Upper lobe of left lung (tissue), 6 donors: ENCODE results near the gene C22orf42. TPM values are rescaled to one million over a fixed set of nuclear protein-coding genes. Genes with fewer than 3 reads are reported as not detected.

Experiments used
- ATAC-seq, 2 donors: fragments of 200-7000 bp; cut with Tn5 transposase; one replicate each; pipeline ENCODE4 v1.9.1; 2022; ENCODE audit warnings: mild to moderate bottlenecking in 2 of 2, moderate library complexity in 2 of 2; ENCODE audit not compliant: low FRiP score in 2 of 2
- DNase-seq, 2 donors: peaks; one replicate each; pipeline ENCODE4 v3.0.0-alpha.2; 2019 to 2020
- H3K27ac ChIP-seq, 4 donors: fragments of 200-600 bp; sonication (generic); one replicate each; pipeline ENCODE4 v1.5.1; 2016 to 2019
- H3K27me3 ChIP-seq, 4 donors: fragments of 200-600 bp; sonication (generic); one replicate each; pipeline ENCODE4 v1.5.1; 2017 to 2019
- H3K36me3 ChIP-seq, 4 donors: fragments of 200-600 bp; sonication (generic); one replicate each; pipeline ENCODE4 v1.5.1; 2016 to 2019
- H3K4me1 ChIP-seq, 4 donors: fragments of 200-600 bp; sonication (generic); one replicate each; pipeline ENCODE4 v1.5.1; 2018 to 2019
- H3K4me3 ChIP-seq, 4 donors: fragments of 200-600 bp; sonication (generic); one replicate each; pipeline ENCODE4 v1.5.1; 2017 to 2019; ENCODE audit warnings: mild to moderate bottlenecking in 2 of 4, moderate library complexity in 1 of 4
- H3K9me3 ChIP-seq, 4 donors: fragments of 200-600 bp; sonication (generic); one replicate each; pipeline ENCODE4 v1.5.1; 2018 to 2019
- EP300 ChIP-seq, 4 donors: sonication (generic); formaldehyde crosslinking; IDR thresholded peaks; one replicate each; pipeline ENCODE4 v1.5.1; 2017; ENCODE audit warnings: antibody characterized with exemption in 4 of 4, control low read depth in 2 of 4
- POLR2A ChIP-seq, 4 donors: fragments of 450-650 bp; IDR thresholded peaks; one replicate each; pipeline ENCODE4 v1.5.1; 2016 to 2017; ENCODE audit warnings: antibody characterized with exemption in 4 of 4, mild to moderate bottlenecking in 2 of 4
- POLR2AphosphoS5 ChIP-seq, 2 donors: sonication (generic); formaldehyde crosslinking; IDR thresholded peaks; one replicate each; pipeline ENCODE4 v1.5.1; 2017; ENCODE audit warnings: antibody characterized with exemption in 2 of 2
- WGBS, 2 donors: methylation state at CpG; one replicate each; pipeline ENCODE4 v1.1.5; 2017 to 2018; 5-methylcytosine and 5-hydroxymethylcytosine counted together
- total RNA-seq, 6 donors: library from RNA; depleted of rRNA in 4 of 6; stranded (reverse); fragments of >200 nt in 4 of 6; gene quantifications; one replicate each; pipeline versions ENCODE4 v1.1.0 to v1.2.1, GENCODE V29; 2016 to 2021
- TF ChIP-seq, protein P1 (sequence below), 6 experiments: fragments of 450-650 bp in 4 of 6; fragments of 200-600 bp in 2 of 6; sonication (generic) in 2 of 6; IDR thresholded peaks; one replicate each; pipeline ENCODE4 v1.5.1; 2016 to 2019; ENCODE audit warnings: antibody characterized with exemption in 6 of 6
- donor health status: DM: no; HTN: no; CAD: no; lungs with moderate emphysema.
- donor health status: DM: no; HTN: yes; CAD: no; lungs with severe emphysema.

C22orf42 gene
- total RNA-seq, 6 donors from 2014 or later = not detected

DNA sequence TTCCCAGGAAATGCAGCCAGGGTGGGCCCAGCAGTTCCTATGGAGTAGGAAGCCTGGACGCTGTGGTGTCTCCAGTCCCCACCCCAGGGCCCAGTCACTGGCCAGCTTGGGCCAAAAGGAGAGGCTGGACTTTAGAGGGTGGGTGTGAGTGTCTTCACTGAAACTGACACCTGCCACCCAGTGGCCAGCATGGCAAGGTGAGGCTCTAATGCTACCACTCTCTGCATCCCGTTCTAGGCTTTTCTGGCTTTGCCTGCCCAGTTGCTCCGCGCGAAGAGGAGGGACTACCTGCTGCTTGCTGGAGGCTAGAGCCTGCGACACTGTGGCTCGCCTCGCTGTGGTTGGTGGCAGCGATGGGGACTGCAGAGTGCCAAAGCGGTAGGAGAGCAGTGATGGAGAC, 35.4 kb downstream of the C22orf42 start:
- 72 to 73% methylated on average over 8 to 10 of the region's 10 CpGs for WGBS, 2 donors

DNA sequence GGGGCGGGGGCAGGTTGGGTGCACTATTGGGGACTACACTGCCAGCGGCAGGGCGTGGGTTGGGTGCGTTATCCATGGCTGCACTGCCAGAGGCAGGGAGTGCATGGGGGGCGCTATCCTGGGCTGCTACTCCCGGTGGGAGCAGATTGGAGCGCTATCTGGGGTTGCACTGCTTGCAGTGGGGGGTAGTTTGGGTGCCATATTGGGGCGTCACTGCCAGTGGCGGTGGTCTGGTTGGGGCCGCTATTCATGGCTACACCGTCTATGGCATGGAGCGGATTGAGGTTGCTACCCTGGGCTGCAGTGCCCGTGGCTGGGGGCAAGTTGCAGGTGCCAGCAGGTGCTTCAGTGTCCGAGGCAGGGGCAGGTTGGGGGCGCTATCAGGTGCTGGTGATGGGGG, 36.2 kb downstream of the C22orf42 start:
- no peak overlapping the region for H3K27ac ChIP-seq
- no peaks in the 10 kb centered on the region for H3K4me1 ChIP-seq
- H3K4me3 ChIP-seq = no peak overlapping the region
- no peaks in the 10 kb centered on the region for H3K36me3 ChIP-seq
- no peaks in the 10 kb centered on the region for H3K9me3 ChIP-seq
- DNase-seq = no peak
- TF ChIP-seq EP300 (IDR thresholded peaks at IDR 0.05) = no peak
- TF ChIP-seq POLR2AphosphoS5 (IDR thresholded peaks at IDR 0.05) = no peak
- TF ChIP-seq, protein P1, sequence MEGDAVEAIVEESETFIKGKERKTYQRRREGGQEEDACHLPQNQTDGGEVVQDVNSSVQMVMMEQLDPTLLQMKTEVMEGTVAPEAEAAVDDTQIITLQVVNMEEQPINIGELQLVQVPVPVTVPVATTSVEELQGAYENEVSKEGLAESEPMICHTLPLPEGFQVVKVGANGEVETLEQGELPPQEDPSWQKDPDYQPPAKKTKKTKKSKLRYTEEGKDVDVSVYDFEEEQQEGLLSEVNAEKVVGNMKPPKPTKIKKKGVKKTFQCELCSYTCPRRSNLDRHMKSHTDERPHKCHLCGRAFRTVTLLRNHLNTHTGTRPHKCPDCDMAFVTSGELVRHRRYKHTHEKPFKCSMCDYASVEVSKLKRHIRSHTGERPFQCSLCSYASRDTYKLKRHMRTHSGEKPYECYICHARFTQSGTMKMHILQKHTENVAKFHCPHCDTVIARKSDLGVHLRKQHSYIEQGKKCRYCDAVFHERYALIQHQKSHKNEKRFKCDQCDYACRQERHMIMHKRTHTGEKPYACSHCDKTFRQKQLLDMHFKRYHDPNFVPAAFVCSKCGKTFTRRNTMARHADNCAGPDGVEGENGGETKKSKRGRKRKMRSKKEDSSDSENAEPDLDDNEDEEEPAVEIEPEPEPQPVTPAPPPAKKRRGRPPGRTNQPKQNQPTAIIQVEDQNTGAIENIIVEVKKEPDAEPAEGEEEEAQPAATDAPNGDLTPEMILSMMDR (IDR thresholded peaks at IDR 0.05) = no peak
- TF ChIP-seq POLR2A (IDR thresholded peaks at IDR 0.05) = no peak
- H3K27me3 ChIP-seq = no peaks in the 10 kb centered on the region
- WGBS, 2 donors = 86 to 98% methylated on average over 9 to 13 of the region's 15 CpGs
- peak in 1 of 2 donors; percentile 28 for ATAC-seq

More for the DNA sequence above, 35.4 kb downstream of the C22orf42 start:
- no peak overlapping the region for H3K4me3 ChIP-seq
- TF ChIP-seq POLR2AphosphoS5 (IDR thresholded peaks at IDR 0.05) (no peak), EP300 (IDR thresholded peaks at IDR 0.05) (no peak)
- no peaks in the 10 kb centered on the region for H3K27me3 ChIP-seq
- no peaks in the 10 kb centered on the region for H3K4me1 ChIP-seq
- H3K27ac ChIP-seq = no peak overlapping the region
- ATAC-seq = no peak
- H3K36me3 ChIP-seq = no peaks in the 10 kb centered on the region
- H3K9me3 ChIP-seq = no peaks in the 10 kb centered on the region
- DNase-seq = no peak

DNA sequence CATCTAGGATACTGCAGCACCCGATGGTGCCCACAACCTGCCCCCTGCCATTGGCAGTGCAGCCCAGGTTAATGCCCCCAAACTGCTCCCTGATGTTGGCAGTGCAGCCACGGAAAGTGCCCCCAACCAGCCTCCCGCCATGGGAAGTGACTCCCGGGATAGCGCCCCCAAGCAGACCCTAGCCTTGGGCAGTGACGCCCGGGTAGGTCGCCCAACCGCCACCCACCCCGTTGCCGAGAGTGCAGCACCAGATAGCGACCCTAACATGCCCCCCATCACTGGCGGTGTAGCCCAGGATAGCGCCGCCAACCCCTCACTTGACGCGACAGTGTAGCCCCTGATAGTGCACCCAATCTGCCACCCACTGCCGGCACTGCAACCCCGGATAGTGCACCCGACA, 38.5 kb downstream of the C22orf42 start:
- TF ChIP-seq POLR2AphosphoS5 (IDR thresholded peaks at IDR 0.05) (no peak), POLR2A (IDR thresholded peaks at IDR 0.05) (no peak), EP300 (IDR thresholded peaks at IDR 0.05) (no peak)
- TF ChIP-seq, protein P1 (IDR thresholded peaks at IDR 0.05) = no peak
- Histone ChIP-seq H3K9me3 (no peaks in the 10 kb centered on the region), H3K27me3 (no peaks in the 10 kb centered on the region), H3K36me3 (no peaks in the 10 kb centered on the region), H3K4me3 (no peak overlapping the region), H3K4me1 (no peaks in the 10 kb centered on the region), H3K27ac (no peak overlapping the region)
- DNase-seq (peak in 1 of 2 donors; percentile 59), ATAC-seq (no peak)
- WGBS, 2 donors = 98 to 99% methylated on average over 9 to 14 of the region's 20 CpGs

DNA sequence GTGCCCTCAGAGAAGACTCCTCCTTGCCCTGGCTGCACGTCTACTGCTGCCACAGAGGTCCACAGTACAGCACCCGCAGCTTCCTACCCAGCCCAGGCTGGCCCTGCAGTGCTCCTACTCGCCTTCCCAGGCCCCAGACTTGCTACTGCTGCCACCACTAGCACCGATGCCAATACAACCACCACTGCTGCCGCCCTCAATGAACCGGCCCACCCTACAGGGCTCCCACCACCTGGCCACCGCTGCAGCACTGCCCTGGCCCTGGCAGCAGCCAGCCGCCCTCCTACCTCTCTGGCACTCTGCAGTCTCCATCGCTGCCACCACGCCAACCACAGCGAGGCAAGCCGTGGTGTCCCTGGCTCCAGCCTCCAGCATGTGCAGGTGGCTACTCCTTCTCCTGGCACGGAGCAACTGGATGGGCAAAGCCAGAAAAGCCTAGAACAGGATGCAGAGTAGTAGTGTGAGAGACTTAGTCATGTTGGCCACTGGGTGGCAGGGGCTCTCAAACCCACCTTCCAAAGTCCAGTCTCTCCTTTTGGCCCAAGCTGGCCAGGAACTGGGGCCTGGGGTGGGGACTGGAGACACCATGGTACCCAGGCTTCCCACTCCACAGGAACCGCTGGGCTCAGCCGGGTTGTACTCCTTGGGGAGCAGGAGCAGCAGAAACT, 39.4 kb downstream of the C22orf42 start:
- Histone ChIP-seq H3K9me3 (no peaks in the 10 kb centered on the region), H3K36me3 (no peaks in the 10 kb centered on the region), H3K4me3 (no peak overlapping the region), H3K27me3 (no peaks in the 10 kb centered on the region), H3K4me1 (no peaks in the 10 kb centered on the region), H3K27ac (no peak overlapping the region)
- DNase-seq = peak in 1 of 2 donors; percentile 70
- ATAC-seq = peak in 1 of 2 donors; percentile 13
- WGBS, 2 donors = 77 to 89% methylated on average over 6 to 15 of the region's 15 CpGs
- TF ChIP-seq, protein P1 (IDR thresholded peaks at IDR 0.05) = no peak
- TF ChIP-seq POLR2AphosphoS5 (IDR thresholded peaks at IDR 0.05) = no peak
- TF ChIP-seq POLR2A (IDR thresholded peaks at IDR 0.05) = no peak

GRCh38 chr22:32112380-32112779, 46.7 kb downstream of the C22orf42 start:
- DNase-seq = no peak
- Histone ChIP-seq H3K9me3 (no peaks in the 10 kb centered on the region), H3K36me3 (no peaks in the 10 kb centered on the region), H3K27me3 (no peaks in the 10 kb centered on the region), H3K27ac (no peak overlapping the region), H3K4me3 (no peak overlapping the region), H3K4me1 (no peaks in the 10 kb centered on the region)
- WGBS, 2 donors = 57 to 88% methylated on average over 2 of the region's 2 CpGs
- no peak for TF ChIP-seq POLR2A (IDR thresholded peaks at IDR 0.05)
- no peak for TF ChIP-seq EP300 (IDR thresholded peaks at IDR 0.05)
- TF ChIP-seq POLR2AphosphoS5 (IDR thresholded peaks at IDR 0.05) = no peak
- ATAC-seq = no peak

GRCh38 chr22:32106930-32107329, 52.2 kb downstream of the C22orf42 start:
- H3K27me3 ChIP-seq = no peaks in the 10 kb centered on the region
- no peaks in the 10 kb centered on the region for H3K9me3 ChIP-seq
- ATAC-seq = no peak
- TF ChIP-seq EP300 (IDR thresholded peaks at IDR 0.05) (no peak), POLR2AphosphoS5 (IDR thresholded peaks at IDR 0.05) (no peak), POLR2A (IDR thresholded peaks at IDR 0.05) (no peak)
- TF ChIP-seq, protein P1 (IDR thresholded peaks at IDR 0.05) = no peak
- DNase-seq = no peak
- no peaks in the 10 kb centered on the region for H3K4me1 ChIP-seq
- 0 to 5% methylated on average over 1 of the region's 1 CpG for WGBS, 2 donors
- no peaks in the 10 kb centered on the region for H3K36me3 ChIP-seq
- H3K4me3 ChIP-seq = no peak overlapping the region
- H3K27ac ChIP-seq = no peak overlapping the region
